PC-9 (cell line): ENCODE measurements around the gene GSG1. TPM values are rescaled to one million over a fixed set of nuclear protein-coding genes. Genes with fewer than 3 reads are reported as not detected.

Source experiments
- BruUV-seq: library from RNA; stranded (reverse); fragments of 400-500 nt; replicated peaks from 2 replicates; lab custom pipeline; 2021; lab: Mats Ljungman, UMichigan
- CTCF ChIA-PET: fragments of 300-600 bp; sonication (Branson Sonifier 250); formaldehyde crosslinking; loops from one replicate; lab custom pipeline; 2022; ENCODE audit warnings: antibody characterized with exemption; lab: Charles Lee
- POLR2A ChIA-PET: fragments of 300-600 bp; sonication (Branson Sonifier 250); formaldehyde crosslinking; loops from one replicate; lab custom pipeline; 2022; ENCODE audit warnings: antibody characterized with exemption; ENCODE audit not compliant: unreplicated experiment; lab: Charles Lee
- DNase-seq, 2 experiments: peaks; one replicate each; pipeline versions ENCODE4 v3.0.0 to v3.0.0-alpha.2; 2015 to 2022; ENCODE audit warnings: mixed read lengths in 1 of 2
- H2AFZ ChIP-seq: fragments of 200-600 bp; sonication (generic); 2 replicates; pipeline ENCODE4 v1.8.1; 2017; ENCODE audit warnings: antibody characterized with exemption
- H3F3A ChIP-seq: fragments of 200-600 bp; sonication (generic); 2 replicates; pipeline ENCODE4 v1.8.1; 2017; ENCODE audit warnings: antibody characterized with exemption, mild to moderate bottlenecking, low read depth; ENCODE audit not compliant: insufficient read depth
- H3K27ac ChIP-seq: fragments of 200-600 bp; sonication (generic); 2 replicates; pipeline ENCODE4 v1.6.1; 2016; ENCODE audit warnings: mixed run types
- H3K27me3 ChIP-seq: fragments of 200-600 bp; sonication (generic); 2 replicates; pipeline ENCODE4 v1.6.1; 2016; ENCODE audit warnings: low read depth, mixed run types; ENCODE audit not compliant: insufficient read depth
- H3K36me3 ChIP-seq: fragments of 200-600 bp; sonication (generic); 2 replicates; pipeline ENCODE4 v1.6.1; 2016; ENCODE audit warnings: low read depth, mixed run types
- H3K4me1 ChIP-seq: fragments of 200-600 bp; sonication (generic); replicated peaks from 2 replicates; pipeline ENCODE4 v1.6.1; 2016; ENCODE audit warnings: mixed run types; ENCODE audit not compliant: insufficient read depth
- H3K4me2 ChIP-seq: fragments of 200-600 bp; sonication (generic); 2 replicates; pipeline ENCODE4 v1.6.1; 2017; ENCODE audit warnings: mixed run types
- H3K4me3 ChIP-seq: fragments of 200-600 bp; sonication (generic); 2 replicates; pipeline ENCODE4 v1.6.1; 2016; ENCODE audit warnings: mixed run types
- H3K79me2 ChIP-seq: fragments of 200-600 bp; sonication (generic); 2 replicates; pipeline ENCODE4 v1.6.1; 2017; ENCODE audit warnings: low read depth, mixed run types
- H3K9me2 ChIP-seq: fragments of 200-600 bp; sonication (generic); 2 replicates; pipeline ENCODE4 v1.8.1; 2017; ENCODE audit warnings: mild to moderate bottlenecking; ENCODE audit not compliant: insufficient read depth
- H3K9me3 ChIP-seq: fragments of 200-600 bp; sonication (generic); 2 replicates; pipeline ENCODE4 v1.8.1; 2016; ENCODE audit warnings: low read depth; ENCODE audit not compliant: insufficient read depth
- H4K20me1 ChIP-seq: fragments of 200-600 bp; sonication (generic); 2 replicates; pipeline ENCODE4 v1.8.1; 2017; ENCODE audit not compliant: insufficient read depth
- EZH2 ChIP-seq: fragments of 200-600 bp; sonication (generic); IDR thresholded peaks from 2 replicates; pipeline ENCODE4 v1.8.0; 2017; ENCODE audit warnings: antibody characterized with exemption, low read depth
- intact Hi-C: fragments of 100-400 bp; cut with micrococcal nuclease; formaldehyde crosslinking; loops from one replicate; pipeline ENCODE4 v1.10.0; 2022; ENCODE audit not compliant: unreplicated experiment
- total RNA-seq: library from RNA; stranded (reverse); gene quantifications from 2 replicates; pipeline ENCODE4 v1.2.3, GENCODE V29; 2021
- TF ChIP-seq, protein P1 (sequence below): fragments of 200-600 bp; sonication (generic); conservative IDR thresholded peaks from 2 replicates; pipeline ENCODE4 v1.6.1; 2017; ENCODE audit warnings: mixed run types, antibody characterized with exemption, mild to moderate bottlenecking, moderate library complexity

Gene GSG1
- total RNA-seq, 1 experiment from 2014 or later: 0.41 TPM

DNA sequence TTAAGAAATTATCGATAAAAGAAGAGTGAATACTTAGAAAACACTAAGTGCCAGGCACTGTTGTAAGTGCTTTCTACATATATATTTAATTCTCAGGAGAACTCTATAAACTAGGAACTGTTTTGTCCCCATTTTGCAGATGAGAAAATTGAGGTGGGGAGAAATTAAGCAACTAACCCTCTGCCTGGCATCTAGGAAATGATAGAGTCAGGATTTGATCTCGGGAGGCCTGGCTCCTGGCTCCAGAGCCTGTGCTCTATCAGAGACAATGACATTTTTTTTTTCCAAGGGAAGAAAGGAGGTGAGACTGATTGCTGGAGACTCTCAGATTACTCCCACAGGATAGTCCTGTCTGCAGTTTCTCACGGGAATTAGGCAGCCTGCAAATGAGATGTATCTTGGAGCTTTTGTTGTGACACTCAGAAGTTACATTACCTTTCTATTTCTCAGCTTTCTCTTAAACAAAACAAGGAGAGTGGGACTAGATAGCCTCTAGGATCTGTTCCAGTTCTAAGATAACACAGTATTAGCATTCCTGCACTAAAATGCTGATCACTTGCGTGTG lies 60.7 kb downstream of the GSG1 start:
- intact Hi-C loops: loop anchor here (5.0 kb wide), 2 partner anchors 50 to 165 kb away; no protein-coding TSS in a partner anchor

DNA sequence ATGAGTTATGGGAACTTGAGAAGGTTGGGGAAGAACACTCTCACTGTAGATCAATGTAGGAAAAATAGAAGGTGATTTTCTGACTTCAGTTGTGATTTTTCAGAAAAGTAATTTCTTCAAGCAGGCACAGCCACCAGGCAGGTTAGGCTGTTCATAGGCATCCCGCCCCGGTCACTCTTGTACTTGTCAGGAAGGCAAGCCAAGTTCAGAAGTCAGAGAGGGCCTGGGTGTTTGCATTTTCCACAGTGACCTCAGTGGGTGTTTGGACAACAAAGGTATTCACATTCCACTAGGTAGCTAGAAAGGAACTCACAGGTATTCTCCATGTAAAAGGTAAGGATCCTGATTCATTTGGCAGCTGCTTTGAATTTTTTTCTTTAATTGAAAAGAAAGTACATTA lies 62.2 kb downstream of the GSG1 start:
- intact Hi-C loops: loop anchor here (5.0 kb wide), 2 partner anchors 51 to 166 kb away; no protein-coding TSS in a partner anchor
- Histone ChIP-seq H3K27ac (no peak overlapping the region), H4K20me1 (no peaks in the 10 kb centered on the region), H3K4me2 (no peak overlapping the region), H3K79me2 (no peaks in the 10 kb centered on the region), H3K9me2 (no peaks in the 10 kb centered on the region), H3F3A (0 out of 2 replicates have a peak, but pooled peaks cover 4% of the 10 kb centered on the region), H3K27me3 (no peaks in the 10 kb centered on the region), H3K4me1 (peaks cover 12% of the 10 kb centered on the region; the same call in 1 of the 2 replicates), H3K4me3 (no peak overlapping the region), H3K9me3 (no peaks in the 10 kb centered on the region), H3K36me3 (no peaks in the 10 kb centered on the region), H2AFZ (no peak overlapping the region)
- BruUV-seq: no TSS peak
- no peak for DNase-seq
- ChIA-PET POLR2A (no interaction called here), CTCF (interaction anchor here (0.7 to 0.8 kb wide), 2 partner anchors 20 to 165 kb away, joined by 3 read pairs; no protein-coding TSS in a partner anchor)
- TF ChIP-seq, protein P1, sequence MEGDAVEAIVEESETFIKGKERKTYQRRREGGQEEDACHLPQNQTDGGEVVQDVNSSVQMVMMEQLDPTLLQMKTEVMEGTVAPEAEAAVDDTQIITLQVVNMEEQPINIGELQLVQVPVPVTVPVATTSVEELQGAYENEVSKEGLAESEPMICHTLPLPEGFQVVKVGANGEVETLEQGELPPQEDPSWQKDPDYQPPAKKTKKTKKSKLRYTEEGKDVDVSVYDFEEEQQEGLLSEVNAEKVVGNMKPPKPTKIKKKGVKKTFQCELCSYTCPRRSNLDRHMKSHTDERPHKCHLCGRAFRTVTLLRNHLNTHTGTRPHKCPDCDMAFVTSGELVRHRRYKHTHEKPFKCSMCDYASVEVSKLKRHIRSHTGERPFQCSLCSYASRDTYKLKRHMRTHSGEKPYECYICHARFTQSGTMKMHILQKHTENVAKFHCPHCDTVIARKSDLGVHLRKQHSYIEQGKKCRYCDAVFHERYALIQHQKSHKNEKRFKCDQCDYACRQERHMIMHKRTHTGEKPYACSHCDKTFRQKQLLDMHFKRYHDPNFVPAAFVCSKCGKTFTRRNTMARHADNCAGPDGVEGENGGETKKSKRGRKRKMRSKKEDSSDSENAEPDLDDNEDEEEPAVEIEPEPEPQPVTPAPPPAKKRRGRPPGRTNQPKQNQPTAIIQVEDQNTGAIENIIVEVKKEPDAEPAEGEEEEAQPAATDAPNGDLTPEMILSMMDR: no peak
- TF ChIP-seq EZH2: no peak

More for the DNA sequence above, 60.7 kb downstream of the GSG1 start:
- no peak overlapping the region for H3K4me2 ChIP-seq
- TF ChIP-seq, protein P1: no peak
- no peak for TF ChIP-seq EZH2
- H3K9me3 ChIP-seq: no peaks in the 10 kb centered on the region
- H3K9me2 ChIP-seq: no peaks in the 10 kb centered on the region
- CTCF ChIA-PET: interaction anchor here (1.1 kb wide), 1 partner anchor 19 kb away, joined by 3 read pairs; no protein-coding TSS in a partner anchor
- no peak overlapping the region for H2AFZ ChIP-seq
- no peaks in the 10 kb centered on the region for H3K36me3 ChIP-seq
- H3F3A ChIP-seq: 0 out of 2 replicates have a peak, but pooled peaks cover 4% of the 10 kb centered on the region
- no peaks in the 10 kb centered on the region for H3K79me2 ChIP-seq
- no peaks in the 10 kb centered on the region for H3K27me3 ChIP-seq
- no peaks in the 10 kb centered on the region for H4K20me1 ChIP-seq
- DNase-seq: no peak
- no peak overlapping the region for H3K27ac ChIP-seq
- no TSS peak for BruUV-seq
- no peak overlapping the region for H3K4me3 ChIP-seq
- H3K4me1 ChIP-seq: peaks cover 11% of the 10 kb centered on the region; the same call in 1 of the 2 replicates
- POLR2A ChIA-PET: no interaction called here

DNA sequence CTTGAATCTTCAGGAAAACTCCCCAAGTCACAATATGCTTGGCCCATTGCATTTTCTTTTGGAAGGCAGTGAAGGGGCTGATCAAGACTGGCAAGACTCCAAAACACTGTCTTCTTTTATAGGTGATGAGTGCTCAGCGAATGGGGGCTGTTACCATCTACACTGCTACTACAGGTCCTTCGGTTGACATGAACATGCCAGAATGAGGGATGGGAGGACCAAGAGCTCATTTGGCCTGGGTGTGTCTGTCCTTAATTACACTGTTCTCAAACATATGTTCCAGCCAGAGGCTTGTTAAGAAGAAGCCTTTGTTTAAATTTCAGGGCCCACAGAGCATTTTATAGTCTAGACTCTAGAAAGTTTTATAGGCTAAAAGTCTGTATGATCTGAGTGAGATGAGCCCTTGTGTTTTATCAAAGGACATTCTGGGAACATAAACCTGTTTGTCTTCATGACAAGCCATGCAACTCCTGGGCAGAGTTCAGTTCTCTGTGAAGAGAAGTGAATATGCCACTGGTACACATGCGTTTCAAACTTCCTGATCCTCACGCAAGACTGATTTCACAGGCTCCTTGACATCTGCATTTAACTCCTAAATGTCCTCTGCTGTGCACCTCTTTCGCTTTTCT lies 64.0 kb downstream of the GSG1 start:
- H3K9me3 ChIP-seq: no peaks in the 10 kb centered on the region
- intact Hi-C loops: no loop called here
- TF ChIP-seq EZH2: no peak
- TF ChIP-seq, protein P1: no peak
- no peak overlapping the region for H3K4me2 ChIP-seq
- H3K36me3 ChIP-seq: no peaks in the 10 kb centered on the region
- H2AFZ ChIP-seq: no peak overlapping the region
- ChIA-PET POLR2A (no interaction called here), CTCF (no interaction called here)
- H3K79me2 ChIP-seq: no peaks in the 10 kb centered on the region
- H3F3A ChIP-seq: peaks cover 5% of the 10 kb centered on the region; the same call in 1 of the 2 replicates
- no peak overlapping the region for H3K4me3 ChIP-seq
- no TSS peak for BruUV-seq
- DNase-seq: no peak
- no peak overlapping the region for H3K27ac ChIP-seq
- 0 out of 2 replicates have a peak, but pooled peaks cover 7% of the 10 kb centered on the region for H3K4me1 ChIP-seq
- no peaks in the 10 kb centered on the region for H3K27me3 ChIP-seq
- H4K20me1 ChIP-seq: no peaks in the 10 kb centered on the region
- no peaks in the 10 kb centered on the region for H3K9me2 ChIP-seq
